Dermis blood vessel endothelial cell (primary cell): ENCODE data around the gene TNFAIP8. TPM values are rescaled to one million over a fixed set of nuclear protein-coding genes. Genes with fewer than 3 reads are reported as not detected.

Experiments used
- DNase-seq: peaks from one replicate; pipeline ENCODE4 v3.0.0; 2010
- total RNA-seq: library from RNA; depleted of rRNA; stranded (reverse); fragments of >200 nt; gene quantifications from 2 replicates; pipeline ENCODE4 v1.2.3, GENCODE V29; 2014

The TNFAIP8 gene
- 13.6 and 15.9 TPM in 2 replicates for total RNA-seq

DNA sequence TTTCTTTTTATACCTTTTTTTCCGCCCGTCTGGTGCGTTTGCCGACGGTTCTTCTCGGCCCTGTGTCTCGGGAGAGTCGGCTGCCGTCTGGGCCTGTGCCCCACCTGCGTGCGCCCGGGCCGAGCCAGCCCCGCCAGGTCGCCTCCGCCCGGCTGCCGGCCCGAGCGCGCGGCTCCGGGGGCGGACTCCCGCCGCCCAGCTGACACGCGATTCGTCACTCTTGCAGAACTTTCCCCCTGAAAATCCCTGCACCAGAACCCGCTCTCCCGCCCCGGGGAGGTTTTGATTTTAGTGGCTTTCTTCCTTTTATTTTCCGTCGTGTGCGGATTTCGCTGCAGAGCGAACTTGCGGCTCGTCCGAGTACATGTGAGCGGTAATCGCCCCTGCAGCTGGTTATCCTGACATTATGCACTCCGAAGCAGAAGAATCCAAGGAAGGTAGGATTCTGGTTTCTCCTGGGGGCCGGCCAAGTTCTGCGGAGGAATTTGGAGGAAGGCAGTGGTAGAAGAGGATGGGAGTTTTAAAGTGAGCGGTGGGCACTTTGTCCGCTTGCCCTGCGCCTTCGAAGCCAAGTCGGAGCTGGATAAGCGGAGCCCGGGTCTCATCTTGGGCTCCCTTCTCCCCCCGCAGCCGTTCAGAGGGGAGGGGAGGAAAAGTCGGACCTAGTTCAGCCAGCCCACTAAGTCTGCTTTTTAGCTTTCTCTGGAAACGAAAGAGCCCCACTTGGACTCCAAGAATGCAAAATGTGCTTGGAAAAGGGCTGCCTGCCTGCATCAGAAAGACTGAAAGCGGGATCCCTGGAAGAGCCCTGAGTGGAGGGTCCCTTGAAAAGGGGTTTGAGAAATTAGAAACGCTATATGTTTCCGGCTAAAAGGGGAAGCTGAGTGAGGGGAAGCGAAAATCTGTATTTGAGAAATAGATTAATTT is at the start of gene TNFAIP8:
TSS of gene TNFAIP8 (plus strand) at position 335 of the 927 bp plus-strand sequence. CDS start at position 407, 72 bp downstream.
- peak; percentile 52 for DNase-seq

DNA sequence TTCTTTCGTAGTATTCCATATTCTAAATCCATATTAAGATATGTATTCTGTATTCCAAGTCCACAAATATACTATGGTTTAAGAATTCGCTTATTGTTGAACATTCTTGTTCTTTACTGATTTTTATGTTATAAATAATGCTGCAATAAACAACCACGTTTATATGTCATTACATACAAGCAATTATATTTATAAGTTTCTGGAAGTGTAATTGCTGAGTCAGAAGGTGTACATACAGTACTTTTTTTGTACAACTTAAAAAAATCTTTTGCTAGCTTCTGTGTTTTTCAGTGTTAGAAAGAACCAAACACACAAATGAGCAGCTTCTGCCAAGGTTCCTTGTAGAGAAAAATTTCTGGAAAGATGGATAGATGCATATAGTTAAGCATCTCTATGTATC is 48.6 kb upstream of the TNFAIP8 start:
- DNase-seq = no peak

DNA sequence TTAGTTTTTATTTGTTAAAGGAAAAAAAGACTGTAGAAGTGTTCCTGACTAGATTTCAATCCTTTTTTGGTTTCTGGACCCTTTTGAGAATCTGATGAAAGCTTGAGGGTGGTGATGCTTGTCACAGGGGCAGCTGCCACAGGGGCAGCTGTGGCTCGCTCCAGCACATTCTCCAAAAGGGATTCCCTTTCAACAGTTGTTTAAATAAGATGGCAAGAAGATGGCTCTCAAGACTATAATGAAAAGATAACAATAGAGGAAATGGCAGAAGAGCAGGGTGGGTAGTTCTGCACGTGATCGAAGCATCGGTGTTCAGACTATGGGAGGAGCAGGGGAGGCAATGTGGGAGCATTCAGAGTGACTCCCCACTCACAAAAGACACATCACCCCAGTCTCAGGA is 46.5 kb upstream of the TNFAIP8 start:
- no peak for DNase-seq

DNA sequence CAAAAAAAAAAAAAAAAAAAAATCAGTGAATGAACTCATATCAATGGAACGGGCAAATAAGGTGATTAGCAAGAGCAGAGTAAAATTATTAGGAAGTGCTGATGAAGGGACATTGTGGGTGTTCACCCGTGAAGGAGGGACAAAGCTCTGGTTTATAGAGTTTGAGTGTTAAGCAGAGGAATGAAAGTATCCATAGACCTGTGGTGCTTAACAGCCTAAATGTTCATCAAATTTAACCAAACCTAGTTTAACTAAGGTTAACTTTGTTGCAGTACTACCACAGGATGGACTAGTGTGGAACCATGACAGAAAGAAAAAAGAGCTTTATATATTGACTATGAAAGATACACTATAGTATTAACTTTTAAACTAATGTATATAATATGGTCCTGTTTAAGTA is 44.1 kb upstream of the TNFAIP8 start:
- DNase-seq = no peak

DNA sequence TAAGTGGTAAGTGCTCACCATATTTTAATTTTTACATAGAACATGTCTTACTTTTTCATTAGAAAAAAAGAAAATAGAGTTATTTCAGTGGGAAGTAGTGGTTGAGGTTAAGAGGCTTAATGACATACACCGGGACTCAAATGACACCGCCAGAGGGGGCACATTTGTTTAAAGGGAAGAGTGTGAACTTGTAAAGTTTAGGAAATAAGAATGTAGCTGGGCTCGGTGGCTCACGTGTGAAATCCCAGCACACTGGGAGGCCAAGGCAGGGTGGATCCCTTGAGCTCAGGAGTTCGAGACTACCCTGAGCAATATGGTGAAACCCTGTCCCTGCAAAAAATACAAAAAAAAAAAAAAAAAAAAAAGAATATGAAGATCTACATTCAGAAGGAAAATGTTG is 43.4 kb upstream of the TNFAIP8 start:
- DNase-seq = no peak

DNA sequence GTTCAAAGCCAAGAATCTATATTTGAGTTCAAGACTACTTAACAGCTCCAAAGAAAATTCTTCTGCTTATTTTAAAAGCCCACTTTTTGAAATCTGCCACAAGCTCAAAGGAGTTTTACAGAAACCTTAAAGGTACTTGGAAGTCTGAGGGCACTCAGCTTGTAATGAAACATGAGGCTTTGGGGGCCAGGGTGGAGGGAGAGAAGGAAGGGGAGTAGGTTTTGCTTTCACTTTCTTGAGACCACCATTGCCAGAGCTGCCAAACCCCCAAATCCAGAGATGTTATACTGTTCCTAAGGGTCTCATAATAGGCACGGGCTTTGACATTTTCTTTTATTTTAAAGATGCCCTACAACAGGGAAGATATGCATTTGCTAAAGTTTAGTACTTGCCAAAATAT is 42.6 kb upstream of the TNFAIP8 start:
- no peak for DNase-seq

DNA sequence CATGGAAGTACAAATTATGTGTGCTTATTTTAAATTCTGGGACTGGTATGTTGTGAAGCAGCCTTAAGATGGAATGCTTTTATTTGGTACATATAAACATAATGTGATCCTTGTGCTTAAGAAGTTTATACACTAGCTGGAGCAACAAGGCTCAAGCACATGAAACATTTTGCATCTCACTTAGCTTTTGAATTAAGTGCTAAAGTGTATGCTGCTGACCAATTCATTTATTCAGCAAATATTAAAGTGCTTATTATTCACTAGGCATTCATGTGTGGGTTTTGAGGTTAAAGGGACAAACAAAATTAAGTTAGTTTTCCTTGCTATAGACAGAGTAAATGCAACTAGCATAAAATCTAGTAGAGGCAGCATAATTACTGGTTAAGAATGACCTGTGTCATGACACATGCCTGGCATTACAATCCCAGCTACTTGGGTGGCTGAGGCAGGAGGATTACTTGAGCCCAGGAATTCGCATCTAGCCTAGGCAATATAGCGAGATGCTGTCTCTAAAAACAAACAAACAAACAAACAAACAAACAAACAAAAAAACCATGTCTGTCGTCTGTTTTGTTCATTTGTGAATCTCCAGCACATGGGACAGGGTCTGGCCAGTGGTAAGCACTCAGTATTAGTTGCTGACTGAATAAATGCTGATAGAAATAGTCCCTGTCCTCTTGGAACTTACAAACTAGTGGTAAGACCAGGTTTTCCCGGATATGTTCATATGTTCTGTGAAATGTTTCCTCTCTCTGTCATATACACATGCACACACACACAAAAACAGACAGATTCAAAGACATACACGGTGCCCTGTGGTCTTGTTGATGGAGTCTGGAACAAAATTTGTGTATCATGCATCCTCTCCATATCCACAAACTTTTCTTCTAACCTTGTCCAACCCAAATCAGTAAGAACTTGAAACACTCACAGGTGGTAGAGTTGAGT is 41.9 kb upstream of the TNFAIP8 start:
- DNase-seq = no peak

DNA sequence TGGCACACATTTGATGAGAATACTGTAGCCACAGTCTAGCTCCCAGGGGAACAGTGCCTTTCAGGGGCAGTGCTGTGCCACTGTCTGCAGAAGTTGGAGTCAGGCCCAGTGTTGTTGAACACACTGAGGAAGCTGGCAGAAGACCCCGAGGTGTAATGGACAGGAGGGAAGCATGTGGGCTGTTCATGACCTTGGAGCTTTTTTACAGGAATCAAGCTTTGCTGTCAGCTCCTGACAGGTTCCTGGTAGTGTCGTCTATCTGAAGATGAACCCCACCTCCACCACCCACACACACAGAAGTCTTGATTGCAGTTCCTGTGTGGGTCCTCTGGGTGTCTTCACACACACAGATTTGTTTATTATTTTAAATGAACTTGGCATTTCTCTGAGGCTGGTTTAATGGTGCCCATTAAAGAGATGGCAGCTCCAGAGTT is 40.3 kb upstream of the TNFAIP8 start:
- peak; percentile 46 for DNase-seq

DNA sequence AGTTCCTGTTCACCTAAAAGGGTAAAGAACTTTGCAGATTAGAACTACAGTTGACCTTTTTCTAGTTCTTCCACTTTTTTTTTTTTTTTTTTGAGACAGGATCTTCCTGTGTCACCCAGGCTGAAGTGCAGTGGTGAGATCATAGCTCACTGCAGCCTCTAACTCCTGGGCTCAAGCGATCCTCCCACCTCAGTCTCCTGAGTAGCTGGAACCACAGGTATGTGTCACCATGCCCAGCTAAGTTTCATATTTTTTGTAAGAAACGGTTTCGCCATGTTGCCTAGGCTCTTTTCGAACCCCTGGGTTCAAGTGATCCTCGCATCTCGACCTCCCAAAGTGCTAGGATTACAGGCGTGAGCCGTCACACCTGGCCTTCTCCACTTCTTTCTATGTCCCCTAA is 39.7 kb upstream of the TNFAIP8 start:
- no peak for DNase-seq

DNA sequence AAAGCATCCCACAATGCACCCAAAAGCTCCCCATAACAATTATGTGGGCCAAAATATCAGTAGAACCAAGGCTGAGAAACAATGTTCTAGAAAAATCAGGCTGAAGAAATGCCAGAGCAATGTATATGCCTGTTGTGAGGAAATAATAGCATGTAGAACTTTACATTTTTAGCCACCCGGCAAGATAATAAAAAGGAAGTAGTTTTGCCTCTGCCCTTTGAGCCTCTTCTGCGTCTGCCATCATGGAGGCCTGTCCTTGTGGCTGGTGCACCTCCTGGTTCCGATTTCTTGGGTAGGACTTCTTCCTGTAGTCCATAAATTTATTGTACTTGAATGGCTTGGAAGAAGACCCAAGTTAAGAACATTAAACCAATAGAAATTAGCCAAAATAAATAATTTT is 38.9 kb upstream of the TNFAIP8 start:
- DNase-seq = no peak

DNA sequence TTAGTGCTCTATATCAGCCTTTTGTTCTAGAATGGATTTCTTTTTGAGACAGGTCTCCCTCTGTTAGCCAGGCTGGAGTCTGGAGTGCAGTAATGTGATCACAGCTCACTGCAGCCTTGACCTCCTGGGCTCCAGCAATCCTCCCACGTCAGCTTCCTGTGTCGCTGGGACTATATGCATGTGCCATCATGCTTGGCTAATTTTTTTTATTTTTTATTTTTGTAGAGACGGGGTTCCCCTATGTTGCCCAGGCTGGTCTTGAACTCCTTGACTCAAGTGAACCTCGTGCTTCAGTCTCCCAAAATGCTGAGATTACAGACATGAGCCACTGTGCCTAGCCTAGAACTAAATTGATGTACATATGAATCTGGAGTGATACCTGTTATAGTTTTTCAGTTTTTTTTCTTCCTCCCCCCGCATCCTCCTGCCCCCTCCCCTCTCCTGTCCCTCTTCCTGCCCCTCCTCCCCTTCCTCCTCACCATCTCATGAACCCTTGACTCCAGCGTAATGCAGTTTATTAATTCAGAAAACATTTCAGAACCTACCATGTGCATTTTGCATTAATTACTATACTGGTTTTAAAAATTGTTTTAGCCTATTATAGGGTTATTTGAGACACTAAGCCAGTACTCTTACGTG is 37.4 kb upstream of the TNFAIP8 start:
- DNase-seq = no peak

DNA sequence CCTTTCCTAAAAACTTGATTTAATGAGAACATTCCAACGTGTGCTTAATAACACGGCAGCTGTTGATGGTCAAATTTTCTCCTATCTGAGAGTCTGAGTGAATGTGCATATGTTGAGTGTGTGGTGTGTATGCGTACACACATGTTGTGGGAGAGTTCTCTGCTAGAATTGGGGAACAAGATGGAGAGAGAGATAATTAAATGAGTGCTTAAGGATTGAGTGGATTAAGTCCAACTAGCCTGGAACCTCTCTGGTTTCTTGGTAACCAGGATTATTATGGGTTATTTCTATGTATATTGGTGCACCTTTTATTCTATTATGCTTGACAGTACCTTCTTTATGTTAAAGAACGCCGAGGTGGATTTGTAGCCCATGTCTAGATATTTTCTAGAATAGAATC is 36.4 kb upstream of the TNFAIP8 start:
- no peak for DNase-seq

DNA sequence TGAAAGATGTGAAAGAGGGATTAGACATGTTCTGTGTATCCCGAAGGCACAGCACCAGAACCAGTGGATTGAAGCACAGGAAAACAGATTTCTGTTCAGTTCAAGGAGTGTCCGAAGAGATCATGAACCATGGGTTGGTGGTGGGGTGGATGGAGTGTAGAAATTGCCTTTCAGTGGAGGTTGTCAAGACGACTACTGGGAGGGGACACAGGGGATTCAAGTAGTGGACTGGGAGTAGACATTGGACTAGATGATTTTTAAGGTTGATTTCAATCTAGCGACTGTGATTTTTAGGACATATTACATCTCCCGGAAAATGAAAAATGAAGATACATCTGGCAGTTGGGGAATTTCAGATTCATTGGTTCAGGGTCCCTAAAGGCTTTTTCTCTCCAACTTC is 35.9 kb upstream of the TNFAIP8 start:
- DNase-seq = no peak

DNA sequence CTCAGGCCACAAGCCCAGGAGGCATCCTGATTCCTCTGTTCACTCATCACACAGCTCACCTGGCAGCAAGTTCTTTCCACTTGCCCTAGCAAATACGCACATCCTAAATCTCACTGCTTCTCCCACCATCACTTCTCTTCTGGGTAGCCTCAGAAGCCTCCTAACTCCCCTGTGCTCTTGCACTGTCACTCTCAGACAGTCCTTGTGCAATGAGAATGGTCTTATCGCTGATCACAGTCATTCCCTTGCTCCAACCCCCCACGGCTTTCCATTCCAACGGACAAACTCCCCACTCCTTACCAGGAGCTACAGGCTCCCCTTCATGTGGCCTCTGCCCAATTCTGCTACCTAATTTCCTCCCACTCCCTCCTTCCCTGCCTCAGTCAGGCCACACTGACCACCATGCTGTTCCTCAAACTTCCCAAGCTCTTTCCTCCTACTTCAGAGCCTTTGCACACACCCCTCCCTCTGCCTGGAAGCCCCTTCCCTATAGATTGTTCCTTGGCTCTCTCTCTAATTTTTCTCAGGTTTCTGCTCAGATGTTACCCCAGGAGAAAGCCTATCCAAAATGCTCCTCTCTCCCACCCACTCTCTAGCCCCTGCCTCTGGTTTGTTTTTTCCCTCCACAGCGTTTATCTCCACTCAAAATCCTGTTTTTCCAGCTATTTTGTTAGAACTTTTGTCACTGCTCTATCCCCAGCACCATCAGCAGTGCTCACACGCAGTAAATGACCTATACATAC is 34.1 kb upstream of the TNFAIP8 start:
- DNase-seq = no peak

DNA sequence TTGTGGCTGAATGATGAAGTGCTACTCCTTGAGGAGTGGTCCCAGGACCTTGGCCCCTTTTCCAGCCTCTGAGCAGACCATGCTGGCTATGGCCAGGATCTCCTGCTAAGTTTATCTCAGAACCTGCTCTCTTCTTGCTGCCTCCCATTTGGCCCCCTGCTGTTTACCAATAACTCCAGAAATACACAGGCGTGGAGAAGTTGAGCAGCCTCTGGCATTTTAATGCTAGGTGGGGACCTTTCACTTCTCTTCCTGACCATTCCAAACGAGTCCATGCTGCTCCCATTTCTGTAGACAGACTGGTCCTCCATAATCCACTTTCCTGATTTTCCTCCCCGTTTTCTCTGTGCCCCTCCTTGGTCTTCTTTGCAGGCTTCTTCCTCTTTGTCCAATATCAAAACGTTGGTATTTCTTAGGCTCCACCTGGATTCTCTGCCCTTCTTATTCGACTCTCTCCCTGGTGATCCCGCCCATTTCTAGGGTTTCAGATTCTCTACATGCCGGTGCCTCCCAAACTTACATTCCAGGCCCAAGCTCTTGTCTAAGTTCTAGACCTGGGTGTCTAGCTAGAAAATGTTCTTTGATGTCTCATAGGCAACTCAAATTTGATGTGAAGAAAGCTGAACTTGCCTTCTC is 33.4 kb upstream of the TNFAIP8 start:
- no peak for DNase-seq

DNA sequence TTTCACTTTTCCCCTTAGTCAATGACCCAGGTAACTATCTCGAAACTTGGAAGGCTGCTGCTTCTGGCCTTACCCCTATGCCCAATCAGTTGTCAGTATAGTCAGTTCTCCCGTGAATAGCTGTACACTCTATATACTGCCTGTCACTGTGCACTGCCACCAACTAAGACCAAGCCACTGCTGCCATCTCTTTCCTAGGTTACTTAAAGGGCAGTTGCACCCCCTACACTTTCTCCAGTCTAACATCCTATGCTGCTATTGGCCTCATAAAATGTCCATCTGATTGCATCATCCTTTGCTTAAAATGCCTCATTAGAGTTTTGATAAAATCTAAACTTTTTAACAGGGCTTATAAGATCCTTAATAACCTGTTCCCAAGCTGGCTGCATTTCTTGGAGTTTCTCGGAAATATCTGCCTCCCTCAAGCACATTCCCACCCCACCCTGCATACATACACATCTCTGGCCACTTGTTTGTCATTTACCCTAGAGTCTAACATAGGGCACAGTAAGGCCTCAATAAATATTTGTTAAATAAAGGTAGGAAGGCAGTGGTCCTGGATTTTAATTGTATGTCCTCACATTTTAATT is 32.8 kb upstream of the TNFAIP8 start:
- DNase-seq = no peak

DNA sequence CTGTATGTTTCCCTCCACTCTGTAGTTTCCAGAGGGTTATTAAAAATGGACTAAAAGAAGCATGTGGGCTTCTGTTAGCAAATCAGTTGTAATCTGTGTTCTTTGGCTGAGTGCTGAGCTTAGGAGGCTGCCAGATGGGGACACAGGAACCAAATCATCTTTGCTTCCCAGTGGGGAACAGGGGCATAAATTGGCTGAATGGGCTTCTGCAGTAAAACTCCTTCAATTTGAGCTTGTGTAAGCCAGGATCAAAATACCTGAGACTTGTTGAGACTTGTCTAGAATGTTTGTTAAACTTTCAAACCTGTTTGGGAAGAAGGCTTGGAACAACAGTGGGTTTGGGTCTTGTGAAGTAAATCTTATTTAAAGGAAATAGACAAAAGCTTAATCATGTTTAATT is 32.2 kb upstream of the TNFAIP8 start:
- DNase-seq = peak; percentile 43

DNA sequence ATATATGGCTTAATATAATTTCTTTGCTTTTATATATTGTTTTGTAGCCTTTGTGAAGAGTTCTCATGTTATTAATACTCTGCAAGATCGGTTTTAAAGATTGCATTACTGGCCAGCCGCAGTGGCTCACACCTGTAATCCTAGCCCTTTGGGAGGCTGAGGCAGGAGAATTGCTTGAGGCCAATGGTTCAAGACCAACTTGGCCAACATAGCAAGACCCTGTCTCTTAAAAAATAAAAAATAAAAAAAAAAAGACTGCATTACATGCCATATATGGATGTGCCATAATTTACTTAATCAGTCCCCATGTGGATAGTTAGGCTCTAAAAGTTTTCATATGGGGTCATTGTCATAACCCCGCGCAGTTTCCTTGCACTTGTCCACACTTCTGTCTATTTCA is 31.0 kb upstream of the TNFAIP8 start:
- DNase-seq = no peak

DNA sequence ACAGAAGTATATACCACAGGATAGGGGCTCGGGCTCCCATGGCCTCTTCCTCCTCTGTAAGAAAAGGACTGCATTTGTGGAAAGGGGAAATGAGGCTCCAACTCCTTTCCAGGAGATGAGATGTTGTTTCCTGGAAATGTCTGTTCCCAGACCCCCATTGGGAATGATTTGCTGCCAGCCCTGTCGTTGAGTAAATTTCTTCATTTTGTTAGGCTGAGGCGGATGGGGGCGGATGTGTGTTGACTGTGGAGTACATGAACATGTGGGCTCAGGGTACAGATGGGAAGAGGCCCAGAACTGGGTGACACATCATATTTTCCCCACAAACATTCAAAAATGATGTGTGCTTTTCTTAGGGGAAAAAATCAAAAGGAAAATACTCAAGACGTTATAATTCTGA is 28.8 kb upstream of the TNFAIP8 start:
- no peak for DNase-seq

DNA sequence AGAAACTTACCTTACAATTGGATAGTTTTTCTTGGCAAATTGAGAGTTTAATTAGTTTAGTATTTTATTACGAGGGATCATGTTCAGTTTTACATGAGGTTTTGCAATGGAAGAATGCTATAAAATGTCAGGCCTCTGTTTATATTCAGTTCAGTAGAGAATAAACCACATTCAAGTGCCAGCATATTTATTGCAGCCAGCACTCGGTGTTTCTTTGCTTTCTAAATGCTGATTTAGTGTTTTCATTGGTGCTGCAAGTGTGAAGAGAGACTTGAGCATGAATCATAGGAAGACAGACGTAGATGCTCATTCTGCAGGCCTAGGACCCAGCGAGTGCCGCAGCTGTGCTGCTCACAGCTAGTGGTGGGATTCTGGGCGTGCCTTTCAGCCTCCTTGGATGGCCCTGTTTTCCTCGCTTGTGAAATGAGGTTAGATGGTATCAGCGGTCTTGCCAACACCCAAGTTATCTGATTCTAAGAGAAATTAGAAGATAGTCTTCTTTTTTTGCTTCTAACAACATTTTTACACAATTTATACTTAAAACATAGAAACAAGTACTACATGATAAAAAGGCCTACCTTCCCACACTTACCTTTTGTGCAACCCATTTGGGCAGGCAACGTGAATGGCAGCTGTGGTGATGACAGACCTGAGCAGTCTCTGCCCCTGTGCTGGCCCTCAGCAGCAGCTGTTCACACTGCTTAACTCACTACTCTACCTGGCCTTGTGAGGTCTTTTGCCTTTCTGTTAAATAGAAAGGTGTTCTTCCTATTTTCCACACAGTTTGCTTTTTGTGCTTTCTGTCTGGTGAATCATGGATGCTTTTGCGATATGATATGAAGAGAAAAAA is 26.8 kb upstream of the TNFAIP8 start:
- DNase-seq = no peak
